ENCODE results near the gene PATJ. TPM values are rescaled to one million over a fixed set of nuclear protein-coding genes. Genes with fewer than 3 reads are reported as not detected.

The PATJ gene
- total RNA-seq, 2 donors from 2014 or later: 42.7 to 67.5 TPM

DNA sequence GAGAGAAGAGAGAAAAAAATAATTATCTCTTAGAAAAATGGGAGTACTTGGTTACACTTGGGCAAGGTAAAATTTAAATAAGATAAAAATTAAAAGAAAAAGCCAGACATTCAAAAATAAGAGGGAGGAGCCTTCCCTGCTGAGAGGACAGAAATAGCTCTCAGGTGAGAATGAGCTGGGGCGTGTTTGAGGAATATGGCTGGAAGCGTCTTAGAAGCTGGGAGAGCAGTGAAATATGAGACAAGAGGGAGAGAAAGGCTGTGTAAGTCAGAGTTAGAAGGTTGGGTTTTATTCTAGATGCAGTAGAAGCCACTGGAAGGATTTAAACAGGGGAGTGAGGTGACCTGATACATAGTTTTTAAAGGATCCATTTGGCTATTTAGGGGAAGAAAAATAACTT, 298.2 kb downstream of the PATJ start:
- Histone ChIP-seq H3K9me3 (no peaks in the 10 kb centered on the region), H3K4me1 (replicated peaks) (no peaks in the 10 kb centered on the region), H3K27ac (no peak overlapping the region), H3K36me3 (no peaks in the 10 kb centered on the region), H3K4me3 (no peak overlapping the region), H3K27me3 (replicated peaks; ENCODE audit: insufficient read depth) (no peaks in the 10 kb centered on the region)
- TF ChIP-seq POLR2AphosphoS5 (IDR thresholded peaks at IDR 0.05) (no peak), POLR2A (IDR thresholded peaks at IDR 0.05) (no peak)
- TF ChIP-seq, protein P1, sequence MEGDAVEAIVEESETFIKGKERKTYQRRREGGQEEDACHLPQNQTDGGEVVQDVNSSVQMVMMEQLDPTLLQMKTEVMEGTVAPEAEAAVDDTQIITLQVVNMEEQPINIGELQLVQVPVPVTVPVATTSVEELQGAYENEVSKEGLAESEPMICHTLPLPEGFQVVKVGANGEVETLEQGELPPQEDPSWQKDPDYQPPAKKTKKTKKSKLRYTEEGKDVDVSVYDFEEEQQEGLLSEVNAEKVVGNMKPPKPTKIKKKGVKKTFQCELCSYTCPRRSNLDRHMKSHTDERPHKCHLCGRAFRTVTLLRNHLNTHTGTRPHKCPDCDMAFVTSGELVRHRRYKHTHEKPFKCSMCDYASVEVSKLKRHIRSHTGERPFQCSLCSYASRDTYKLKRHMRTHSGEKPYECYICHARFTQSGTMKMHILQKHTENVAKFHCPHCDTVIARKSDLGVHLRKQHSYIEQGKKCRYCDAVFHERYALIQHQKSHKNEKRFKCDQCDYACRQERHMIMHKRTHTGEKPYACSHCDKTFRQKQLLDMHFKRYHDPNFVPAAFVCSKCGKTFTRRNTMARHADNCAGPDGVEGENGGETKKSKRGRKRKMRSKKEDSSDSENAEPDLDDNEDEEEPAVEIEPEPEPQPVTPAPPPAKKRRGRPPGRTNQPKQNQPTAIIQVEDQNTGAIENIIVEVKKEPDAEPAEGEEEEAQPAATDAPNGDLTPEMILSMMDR (IDR thresholded peaks at IDR 0.05): no peak
- intact Hi-C loops (cut with DNase I): no loop called here
- 34% methylated on average over 2 of the region's 2 CpGs for WGBS
- DNase-seq (ENCODE audit: low spot score): no peak

DNA sequence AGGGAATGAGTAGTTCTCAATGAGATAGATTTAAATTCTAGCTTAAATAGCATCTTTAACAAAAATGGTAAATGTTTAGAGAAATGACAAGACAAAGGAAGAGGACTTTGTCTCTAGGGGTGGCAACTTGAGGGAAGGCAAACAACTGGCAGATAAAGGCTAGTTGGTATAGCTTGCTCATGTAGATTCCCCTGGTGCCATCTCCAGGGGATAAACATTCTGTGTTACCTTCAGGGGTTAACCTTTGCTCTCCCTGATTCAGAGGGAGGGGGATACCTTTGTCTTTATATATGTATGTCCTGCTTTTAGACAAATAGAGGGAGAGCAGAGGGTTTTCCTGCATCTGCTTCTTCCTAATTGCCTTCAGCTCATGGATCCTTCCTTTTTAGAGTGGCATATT, 298.7 kb downstream of the PATJ start:
- Histone ChIP-seq H3K9me3 (no peaks in the 10 kb centered on the region), H3K27me3 (replicated peaks; ENCODE audit: insufficient read depth) (no peaks in the 10 kb centered on the region), H3K36me3 (no peaks in the 10 kb centered on the region), H3K4me3 (no peak overlapping the region), H3K27ac (no peak overlapping the region), H3K4me1 (replicated peaks) (no peaks in the 10 kb centered on the region)
- DNase-seq (ENCODE audit: low spot score): no peak
- TF ChIP-seq POLR2AphosphoS5 (IDR thresholded peaks at IDR 0.05): no peak
- TF ChIP-seq, protein P1 (IDR thresholded peaks at IDR 0.05): no peak
- no peak for TF ChIP-seq POLR2A (IDR thresholded peaks at IDR 0.05)
- intact Hi-C loops (cut with DNase I): no loop called here

DNA sequence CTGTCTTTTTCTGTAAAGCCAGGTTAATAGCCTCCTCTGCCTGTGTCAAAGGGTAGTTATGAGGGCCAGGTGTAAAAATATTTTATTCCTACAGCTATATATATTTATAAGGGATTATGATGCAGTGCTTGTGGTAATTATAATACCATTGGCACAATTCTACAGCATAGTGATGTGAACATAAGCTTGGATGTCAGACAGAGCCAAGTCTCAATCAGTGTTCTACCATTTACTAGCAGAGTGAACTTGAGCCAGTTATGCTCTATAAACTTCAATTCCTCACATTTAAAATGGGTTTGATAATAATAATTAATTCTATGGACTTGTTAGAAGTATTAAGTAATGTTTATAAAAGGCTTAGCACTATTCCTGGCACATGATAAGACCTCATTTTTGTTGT, 300.9 kb downstream of the PATJ start:
- Histone ChIP-seq H3K27me3 (replicated peaks; ENCODE audit: insufficient read depth) (no peaks in the 10 kb centered on the region), H3K4me3 (no peak overlapping the region), H3K36me3 (no peaks in the 10 kb centered on the region), H3K4me1 (replicated peaks) (no peaks in the 10 kb centered on the region), H3K9me3 (no peaks in the 10 kb centered on the region), H3K27ac (no peak overlapping the region)
- TF ChIP-seq, protein P1 (IDR thresholded peaks at IDR 0.05): no peak
- TF ChIP-seq POLR2AphosphoS5 (IDR thresholded peaks at IDR 0.05): no peak
- TF ChIP-seq POLR2A (IDR thresholded peaks at IDR 0.05): no peak
- DNase-seq (ENCODE audit: low spot score): no peak
- intact Hi-C loops (cut with DNase I): no loop called here

DNA sequence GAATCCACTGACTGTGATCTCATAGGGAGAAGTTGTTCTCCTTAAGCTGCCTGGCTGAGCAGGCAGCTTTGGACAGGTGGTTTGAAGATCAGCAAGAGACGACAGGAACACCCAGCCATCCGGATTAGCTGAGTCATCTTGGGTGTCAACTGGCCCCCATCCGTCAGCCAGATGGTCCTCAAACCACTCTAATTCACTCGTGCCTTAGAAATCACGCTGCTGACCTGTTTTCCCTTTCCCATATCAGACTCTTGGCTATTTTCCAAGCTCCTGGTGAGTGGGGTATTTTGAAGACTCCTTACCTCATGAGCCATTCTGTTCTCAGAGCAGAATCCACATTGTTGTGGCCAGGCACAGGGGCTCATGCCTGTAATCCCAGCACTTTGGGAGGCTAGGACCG, 303.3 kb downstream of the PATJ start:
- WGBS: 73% methylated on average over 6 of the region's 6 CpGs
- TF ChIP-seq, protein P1 (IDR thresholded peaks at IDR 0.05): no peak
- TF ChIP-seq POLR2A (IDR thresholded peaks at IDR 0.05) (no peak), POLR2AphosphoS5 (IDR thresholded peaks at IDR 0.05) (no peak)
- Histone ChIP-seq H3K36me3 (no peaks in the 10 kb centered on the region), H3K27ac (no peak overlapping the region), H3K4me1 (replicated peaks) (no peaks in the 10 kb centered on the region), H3K4me3 (no peak overlapping the region), H3K9me3 (no peaks in the 10 kb centered on the region), H3K27me3 (replicated peaks; ENCODE audit: insufficient read depth) (no peaks in the 10 kb centered on the region)
- intact Hi-C loops (cut with DNase I): no loop called here
- DNase-seq (ENCODE audit: low spot score): no peak

DNA sequence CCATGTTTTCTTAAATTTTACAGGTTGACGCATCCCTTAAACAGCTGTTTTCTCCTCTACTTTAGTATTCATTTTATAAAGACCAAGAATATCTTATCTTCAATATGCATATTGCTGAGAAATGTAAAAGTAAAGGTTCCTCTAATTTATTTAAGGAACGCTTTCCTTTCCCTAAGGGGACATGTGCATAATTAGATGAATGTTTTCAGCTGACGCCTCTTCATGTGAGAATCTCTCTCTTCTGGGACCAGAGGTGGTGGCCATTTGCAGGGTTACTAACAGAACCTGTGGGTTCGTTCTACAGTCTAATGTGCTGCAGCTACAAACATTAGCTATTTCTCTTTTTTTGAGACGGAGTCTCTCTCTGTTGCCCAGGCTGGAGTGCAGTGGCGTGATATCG, 304.6 kb downstream of the PATJ start:
- Histone ChIP-seq H3K27ac (no peak overlapping the region), H3K36me3 (no peaks in the 10 kb centered on the region), H3K4me3 (no peak overlapping the region), H3K4me1 (replicated peaks) (no peaks in the 10 kb centered on the region), H3K9me3 (no peaks in the 10 kb centered on the region), H3K27me3 (replicated peaks; ENCODE audit: insufficient read depth) (no peaks in the 10 kb centered on the region)
- TF ChIP-seq POLR2A (IDR thresholded peaks at IDR 0.05): no peak
- TF ChIP-seq POLR2AphosphoS5 (IDR thresholded peaks at IDR 0.05): no peak
- TF ChIP-seq, protein P1 (IDR thresholded peaks at IDR 0.05): no peak
- WGBS: 97% methylated on average over 7 of the region's 7 CpGs
- intact Hi-C loops (cut with DNase I): no loop called here
- DNase-seq (ENCODE audit: low spot score): no peak
